GM18867 (cell line): ENCODE measurements around the gene MIPOL1.

Experiments used
- ATAC-seq: cut with Tn5 transposase; IDR thresholded peaks from one replicate; pipeline ENCODE4 v1.9.1; 2021; ENCODE audit warnings: mild to moderate bottlenecking, moderate library complexity; ENCODE audit not compliant: unreplicated experiment

The MIPOL1 gene

DNA sequence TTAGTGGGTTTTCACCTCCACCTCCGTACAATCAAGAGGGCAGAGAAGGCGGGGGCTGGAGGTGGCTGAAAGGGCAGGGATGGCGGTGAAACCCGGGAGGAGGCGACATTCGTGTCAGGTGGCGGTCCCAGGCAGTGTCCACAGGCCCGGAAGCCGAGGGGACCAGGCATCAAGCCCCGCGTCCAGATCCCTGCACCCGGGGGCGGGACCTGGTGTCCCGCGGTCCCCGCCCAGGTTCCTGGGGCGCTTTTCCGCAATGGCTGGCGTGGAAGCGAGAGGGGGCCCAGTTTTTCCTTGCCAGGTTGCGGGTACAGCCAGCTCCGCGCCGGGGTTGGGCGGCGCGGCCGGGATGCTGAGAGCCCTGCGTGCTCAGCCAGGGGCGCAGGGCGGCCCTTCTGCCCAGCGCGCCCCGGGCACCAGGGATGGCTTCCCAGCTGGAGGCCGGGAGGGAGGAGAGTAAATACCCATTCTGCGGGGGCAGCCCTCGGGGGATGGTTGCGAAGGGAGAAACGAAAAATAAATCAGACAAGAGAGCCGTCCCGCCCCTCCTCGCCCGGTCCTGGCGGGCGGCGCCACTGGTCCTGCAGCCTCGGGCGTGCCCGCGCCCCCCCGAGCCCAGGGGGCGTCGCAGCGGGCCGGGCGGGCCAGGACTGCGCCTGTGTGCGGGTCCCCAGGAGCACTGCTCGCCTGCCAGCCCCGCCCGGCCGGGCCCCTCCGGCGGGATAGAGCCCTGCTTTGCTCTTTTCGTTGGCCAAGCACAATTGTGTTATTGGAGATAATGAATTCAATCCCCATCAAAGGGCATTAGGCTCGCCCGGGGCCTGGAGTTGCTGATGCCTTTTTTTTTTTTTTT, 385.8 kb downstream of the MIPOL1 start:
- no peak for ATAC-seq

GRCh38 chr14:37584211-37585100, 386.7 kb downstream of the MIPOL1 start:
- no peak for ATAC-seq

DNA sequence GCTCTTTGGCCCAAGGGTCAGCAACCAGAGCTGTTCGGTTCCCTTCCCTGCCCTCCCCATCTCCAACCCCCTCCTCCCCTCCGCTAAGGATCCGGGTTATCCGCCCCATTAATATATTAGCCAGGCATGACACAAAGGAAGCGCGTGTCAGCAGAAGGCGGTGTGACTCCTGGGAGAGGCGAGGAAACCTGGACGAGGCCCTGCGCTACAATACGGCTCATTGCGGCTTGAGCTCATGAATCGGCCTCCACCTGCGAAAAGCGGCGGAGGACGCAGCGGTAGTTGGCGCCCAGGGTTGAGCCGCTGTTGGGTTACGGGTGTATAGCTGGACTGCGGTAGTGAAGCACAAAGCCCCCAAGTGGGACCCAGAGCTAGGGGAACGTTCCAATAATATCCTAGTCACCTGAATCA, 387.4 kb downstream of the MIPOL1 start:
- no peak for ATAC-seq

GRCh38 chr14:37585971-37586796, 388.4 kb downstream of the MIPOL1 start:
- no peak for ATAC-seq

DNA sequence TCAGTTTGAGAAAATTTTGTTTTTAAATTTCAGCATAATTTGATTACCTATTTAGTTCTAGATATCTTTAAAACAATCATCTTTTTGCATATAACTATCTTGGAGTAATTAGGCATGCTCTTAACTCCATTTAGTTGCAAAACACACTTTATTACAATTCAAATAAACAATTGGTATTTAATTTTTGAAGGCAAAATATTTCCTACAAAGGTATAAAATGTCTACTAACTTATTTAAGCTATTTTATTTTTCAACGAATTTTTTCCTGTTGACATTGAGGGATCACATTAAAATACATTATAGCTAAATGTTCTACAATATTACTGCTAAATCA, 389.0 kb downstream of the MIPOL1 start:
- ATAC-seq, result no peak

DNA sequence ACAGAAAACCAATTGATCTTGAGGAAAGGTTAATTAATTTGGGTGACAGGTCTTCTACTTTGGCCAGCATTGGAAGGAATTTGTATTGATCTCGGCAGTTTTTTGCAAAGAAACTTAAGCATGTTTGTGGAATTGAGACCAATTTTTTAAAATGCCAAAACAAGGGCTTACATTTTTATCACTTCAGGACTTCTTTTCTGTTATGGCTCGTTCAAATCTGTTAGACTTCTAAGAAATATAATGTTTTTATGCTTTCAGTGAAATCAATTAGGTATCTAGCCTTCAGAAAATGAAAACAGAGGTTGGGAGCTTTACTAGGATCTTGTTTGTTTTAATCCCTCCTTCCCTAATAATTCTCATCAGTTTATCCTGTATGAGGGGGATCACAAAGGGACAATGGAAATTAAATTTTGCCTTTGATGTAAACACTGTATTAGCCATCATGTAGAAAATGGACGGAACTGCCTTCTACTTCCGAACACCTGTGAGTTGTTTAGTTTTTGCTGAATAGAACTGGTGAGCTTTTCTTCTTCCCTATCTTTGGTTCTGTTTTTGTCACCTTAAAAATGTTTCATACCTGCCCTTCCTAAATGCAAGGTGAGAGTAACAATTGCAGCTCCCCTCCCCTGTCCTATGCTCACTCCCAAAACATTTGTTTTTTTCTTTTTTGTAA, 389.5 kb downstream of the MIPOL1 start:
- no peak for ATAC-seq

- no peak for ATAC-seq
Observed at GRCh38 chr14:37587881-37588666, 390.3 kb downstream of the MIPOL1 start.

- ATAC-seq, result no peak
Observed at GRCh38 chr14:37588667-37588955, 390.9 kb downstream of the MIPOL1 start.

DNA sequence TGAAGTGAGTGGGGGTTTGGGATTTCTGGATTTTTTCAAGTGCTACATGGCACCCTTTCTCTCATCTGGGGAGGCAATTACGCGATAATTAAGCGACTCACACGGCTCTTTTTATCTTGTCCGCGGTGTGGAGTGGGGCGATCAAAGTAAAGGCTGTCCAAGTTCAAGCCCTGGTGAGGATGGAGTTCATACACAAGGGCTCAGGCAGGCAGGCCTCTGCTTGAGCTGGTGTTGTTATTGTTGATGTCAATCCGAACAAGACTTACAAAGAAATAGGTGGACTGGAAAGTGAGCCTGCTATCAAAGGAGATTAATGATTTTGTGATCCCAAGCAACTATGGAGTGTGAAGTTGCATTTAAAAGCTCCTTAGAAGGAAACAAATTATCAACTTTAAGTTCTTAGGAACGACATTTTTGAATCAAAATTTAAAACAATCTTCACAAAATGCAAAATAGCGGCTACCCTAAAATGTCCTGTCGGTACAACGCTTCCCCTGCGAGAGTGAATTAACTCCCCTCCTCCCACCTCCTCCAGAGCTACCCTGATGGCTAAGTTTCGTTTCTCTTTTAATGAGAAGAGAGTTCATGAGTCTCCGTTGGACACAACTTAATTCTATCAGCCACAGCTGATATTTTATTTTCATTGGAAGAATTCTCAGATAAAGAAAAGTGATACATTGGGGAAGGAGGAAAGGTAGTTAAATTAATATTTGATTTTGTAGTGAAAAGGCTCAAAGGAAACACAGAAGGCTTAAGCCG, 391.4 kb downstream of the MIPOL1 start:
- ATAC-seq, result no peak

DNA sequence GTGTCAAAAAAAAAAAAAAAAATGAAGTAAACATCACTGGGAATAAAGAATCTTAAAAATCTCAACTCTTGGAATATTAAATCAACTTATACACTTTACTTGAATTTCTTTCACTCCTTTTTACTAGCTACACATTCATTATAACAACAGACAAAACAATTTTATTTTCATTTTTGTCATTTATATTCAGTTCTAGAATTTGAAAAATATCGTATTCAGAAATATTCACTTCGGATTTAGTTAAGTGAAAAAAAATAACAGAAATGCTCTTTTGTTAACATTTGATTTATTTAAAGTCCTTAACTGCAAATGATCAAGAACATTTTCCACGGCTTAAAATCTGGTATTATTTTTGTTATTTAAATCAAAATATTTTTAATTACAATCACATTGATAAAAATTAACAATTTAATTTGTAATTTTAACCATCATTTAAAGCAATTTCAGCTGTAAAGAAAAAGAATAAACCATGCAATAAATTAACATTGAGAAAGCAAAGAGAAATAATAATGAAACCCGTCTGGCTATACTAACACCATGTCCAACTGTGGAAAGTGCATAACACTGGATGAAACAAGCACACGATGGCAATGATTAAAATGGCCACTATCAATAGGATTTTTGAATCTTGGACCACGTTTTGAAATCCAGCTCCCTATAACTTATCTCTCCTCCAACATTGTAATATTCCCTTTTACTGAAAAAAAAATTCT, 392.1 kb downstream of the MIPOL1 start:
- ATAC-seq, result no peak

GRCh38 chr14:37590428-37591139, 392.8 kb downstream of the MIPOL1 start:
- ATAC-seq, result no peak

GRCh38 chr14:37591311-37591940, 393.7 kb downstream of the MIPOL1 start:
- no peak for ATAC-seq

DNA sequence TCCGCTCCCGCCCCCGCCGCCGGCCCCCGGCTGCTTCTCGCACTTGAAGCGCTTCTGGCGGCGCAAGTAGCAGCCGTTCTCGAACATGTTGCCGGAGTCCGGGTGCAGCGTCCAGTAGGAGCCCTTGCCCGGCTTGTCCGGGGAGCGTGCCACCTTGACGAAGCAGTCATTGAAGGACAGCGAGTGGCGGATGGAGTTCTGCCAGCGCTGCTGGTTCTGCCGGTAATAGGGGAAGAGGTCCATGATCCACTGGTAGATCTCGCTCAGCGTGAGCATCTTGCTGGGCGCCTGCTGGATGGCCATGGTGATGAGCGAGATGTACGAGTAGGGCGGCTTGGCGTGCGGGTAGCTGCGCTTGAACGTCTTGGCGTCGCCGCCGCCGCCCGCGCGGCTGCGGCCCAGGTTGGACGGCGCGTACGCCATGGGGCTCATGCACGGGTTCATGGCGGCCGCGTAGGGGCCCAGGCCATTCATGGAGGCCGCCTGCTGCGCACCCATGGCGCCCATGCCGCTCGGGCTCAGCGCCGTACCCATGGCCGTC, 394.3 kb downstream of the MIPOL1 start:
- ATAC-seq, result no peak

- no peak for ATAC-seq
Observed at GRCh38 chr14:37592482-37593408, 395.0 kb downstream of the MIPOL1 start.

GRCh38 chr14:37593511-37594237, 395.9 kb downstream of the MIPOL1 start:
- no peak for ATAC-seq
